GM23338 (cell line): ENCODE data around the gene ARX. TPM values are rescaled to one million over a fixed set of nuclear protein-coding genes. Genes with fewer than 3 reads are reported as not detected.

Experiments used
- ATAC-seq: fragments of 200-7000 bp; cut with Tn5 transposase; 3 replicates; pipeline ENCODE4 v1.9.1; 2020
- DNase-seq: peaks from one replicate; pipeline ENCODE4 v3.0.0-alpha.2; 2015; ENCODE audit warnings: low spot score
- H2AFZ ChIP-seq: fragments of 200-600 bp; sonication (generic); 2 replicates; pipeline ENCODE4 v1.8.0; 2016; ENCODE audit warnings: antibody characterized with exemption, mild to moderate bottlenecking, moderate library complexity
- H3F3A ChIP-seq: fragments of 200-600 bp; sonication (generic); replicated peaks from 2 replicates; pipeline ENCODE4 v1.8.0; 2017; ENCODE audit warnings: antibody characterized with exemption, mixed run types, low read depth
- H3K27ac ChIP-seq: fragments of 200-600 bp; sonication (generic); 2 replicates; pipeline ENCODE4 v1.6.1; 2016; ENCODE audit warnings: low read depth
- H3K27me3 ChIP-seq: fragments of 200-600 bp; sonication (generic); 2 replicates; pipeline ENCODE4 v1.8.0; 2016; ENCODE audit warnings: mild to moderate bottlenecking, mixed run types, moderate library complexity; ENCODE audit not compliant: insufficient read depth
- H3K36me3 ChIP-seq: fragments of 200-600 bp; sonication (generic); 2 replicates; pipeline ENCODE4 v1.8.0; 2016; ENCODE audit warnings: mild to moderate bottlenecking; ENCODE audit not compliant: insufficient read depth
- H3K4me1 ChIP-seq: fragments of 200-600 bp; sonication (generic); 2 replicates; pipeline ENCODE4 v1.8.0; 2016; ENCODE audit warnings: mild to moderate bottlenecking, moderate library complexity; ENCODE audit not compliant: insufficient read depth
- H3K4me2 ChIP-seq: fragments of 200-600 bp; sonication (generic); 2 replicates; pipeline ENCODE4 v1.7.1; 2017; ENCODE audit warnings: mixed run types
- H3K4me3 ChIP-seq: fragments of 200-600 bp; sonication (generic); 2 replicates; pipeline ENCODE4 v1.6.1; 2016; ENCODE audit warnings: mixed run types
- H3K79me2 ChIP-seq: fragments of 200-600 bp; sonication (generic); replicated peaks from 2 replicates; pipeline ENCODE4 v1.8.0; 2017; ENCODE audit warnings: mild to moderate bottlenecking; ENCODE audit not compliant: insufficient read depth
- H3K9me2 ChIP-seq: fragments of 200-600 bp; sonication (generic); 2 replicates; pipeline ENCODE4 v1.8.0; 2017; ENCODE audit not compliant: insufficient read depth
- H4K20me1 ChIP-seq: fragments of 200-600 bp; sonication (generic); replicated peaks from 2 replicates; pipeline ENCODE4 v1.8.0; 2017; ENCODE audit warnings: mild to moderate bottlenecking; ENCODE audit not compliant: insufficient read depth
- H3K27ac Mint-ChIP-seq: 2 replicates; pipeline ENCODE4 v1.8.0; 2020; ENCODE audit warnings: inconsistent platforms, mild to moderate bottlenecking, moderate library complexity, mixed read lengths
- H3K27me3 Mint-ChIP-seq: 3 replicates; pipeline ENCODE4 v1.8.0; 2022; ENCODE audit warnings: low read depth, mild to moderate bottlenecking, moderate library complexity, mixed read lengths, inconsistent platforms; ENCODE audit not compliant: insufficient read depth, poor library complexity
- H3K36me3 Mint-ChIP-seq: 3 replicates; pipeline ENCODE4 v1.8.0; 2021; ENCODE audit warnings: low read depth, mild to moderate bottlenecking, inconsistent platforms, moderate library complexity, mixed read lengths
- H3K4me1 Mint-ChIP-seq: 3 replicates; pipeline ENCODE4 v1.8.0; 2020; ENCODE audit warnings: mild to moderate bottlenecking, inconsistent platforms, mixed read lengths
- H3K4me3 Mint-ChIP-seq: 3 replicates; pipeline ENCODE4 v1.8.0; 2021; ENCODE audit warnings: moderate library complexity, mild to moderate bottlenecking, inconsistent platforms, mixed read lengths
- H3K9me3 Mint-ChIP-seq: 3 replicates; pipeline ENCODE4 v1.8.0; 2020; ENCODE audit warnings: moderate library complexity, mild to moderate bottlenecking, inconsistent platforms, mixed read lengths
- CREB1 ChIP-seq: fragments of 250-450 bp; sonication (Bioruptor Pico); IDR thresholded peaks from 2 replicates; pipeline ENCODE4 v1.5.0; 2020; ENCODE audit warnings: low read depth, mild to moderate bottlenecking, moderate library complexity
- CTCF ChIP-seq, 2 experiments: fragments of 200-600 bp in 1 of 2; sonication (generic) in 1 of 2; conservative IDR thresholded peaks; 2 replicates each; pipeline versions ENCODE4 v1.5.1 to v1.6.1; 2016 to 2017; ENCODE audit warnings: antibody characterized with exemption in 2 of 2, low read depth in 2 of 2, mild to moderate bottlenecking in 2 of 2, moderate library complexity in 1 of 2
- ETS1 ChIP-seq: IDR thresholded peaks from 2 replicates; pipeline ENCODE4 v1.6.1; 2016; ENCODE audit warnings: antibody characterized with exemption
- EZH2 ChIP-seq: fragments of 200-600 bp; sonication (generic); IDR thresholded peaks from one replicate; pipeline ENCODE4 v1.8.0; 2017; ENCODE audit warnings: antibody characterized with exemption, mild to moderate bottlenecking, low read depth; ENCODE audit not compliant: unreplicated experiment
- EZH2phosphoT487 ChIP-seq: fragments of 200-600 bp; sonication (generic); IDR thresholded peaks from one replicate; pipeline ENCODE4 v1.8.1; 2018; ENCODE audit warnings: antibody characterized with exemption; ENCODE audit not compliant: unreplicated experiment
- JUNB ChIP-seq: IDR thresholded peaks from one replicate; pipeline ENCODE4 v1.6.1; 2016; ENCODE audit warnings: antibody characterized with exemption; ENCODE audit not compliant: unreplicated experiment
- NANOG ChIP-seq: IDR thresholded peaks from 2 replicates; pipeline ENCODE4 v1.6.1; 2016; ENCODE audit warnings: antibody characterized with exemption, borderline replicate concordance
- POLR2AphosphoS5 ChIP-seq: IDR thresholded peaks from 2 replicates; pipeline ENCODE4 v1.6.1; 2016; ENCODE audit warnings: antibody characterized with exemption, low read depth
- REST ChIP-seq: IDR thresholded peaks from one replicate; pipeline ENCODE4 v1.6.1; 2018; ENCODE audit warnings: antibody characterized with exemption; ENCODE audit not compliant: unreplicated experiment
- STAT1 ChIP-seq: IDR thresholded peaks from one replicate; pipeline ENCODE4 v1.6.1; 2016; ENCODE audit warnings: antibody characterized with exemption; ENCODE audit not compliant: unreplicated experiment
- ZNF114 ChIP-seq: fragments of 250-450 bp; sonication (Bioruptor Pico); IDR thresholded peaks from 2 replicates; pipeline ENCODE4 v1.5.0; 2020; ENCODE audit warnings: mild to moderate bottlenecking, moderate library complexity
- ZNF331 ChIP-seq: fragments of 250-450 bp; sonication (Bioruptor Pico); IDR thresholded peaks from 2 replicates; pipeline ENCODE4 v1.5.0; 2020; ENCODE audit warnings: low read depth, mild to moderate bottlenecking, moderate library complexity
- ZNF462 ChIP-seq: fragments of 250-450 bp; sonication (Bioruptor Pico); IDR thresholded peaks from 2 replicates; pipeline ENCODE4 v1.5.0; 2020; ENCODE audit warnings: mild to moderate bottlenecking, moderate library complexity
- polyA plus RNA-seq: library from polyadenylated mRNA; unstranded; fragments of >200 nt; fragmentation: Nextera tagmentation; extraction: Ambion mirVana; gene quantifications from 2 replicates; pipeline ENCODE4 v1.2.1, GENCODE V29; 2016
- total RNA-seq: library from RNA; depleted of rRNA; stranded (reverse); fragments of >200 nt; shearing (Covaris generic); gene quantifications from 2 replicates; pipeline ENCODE4 v1.2.3, GENCODE V29; 2014

The ARX gene
- total and polyA plus RNA-seq, 2 experiments from 2014 or later: 0.13 TPM; not detected in 1

- no peaks in the 10 kb centered on the region; the same call in 1 of the 2 replicates for H3K79me2 ChIP-seq
- peak overlapping the region; percentile 57 for H3K4me2 ChIP-seq
- H3F3A ChIP-seq: no peaks in the 10 kb centered on the region; the same call in 1 of the 2 replicates
- H3K27me3 ChIP-seq: peaks cover 16% of the 10 kb centered on the region
- H3K27ac ChIP-seq: no peak overlapping the region
- H3K36me3 ChIP-seq: no peaks in the 10 kb centered on the region
- no peak for DNase-seq
- H3K4me3 ChIP-seq: no peak overlapping the region
- TF ChIP-seq REST (no peak), NANOG (no peak), JUNB (no peak), CTCF (conservative IDR thresholded peaks at IDR 0.05; ENCODE audit: low read depth in 2 of 2) (no peak), POLR2AphosphoS5 (no peak), STAT1 (no peak), ZNF114 (no peak), ZNF331 (CRISPR knock-in tag) (no peak), CREB1 (CRISPR knock-in tag) (no peak), ETS1 (no peak), EZH2phosphoT487 (no peak), EZH2 (no peak), ZNF462 (CRISPR knock-in tag) (no peak)
- H4K20me1 ChIP-seq: no peaks in the 10 kb centered on the region
- H3K36me3 Mint-ChIP-seq: no peaks in the 10 kb centered on the region
- peak; percentile 57 for ATAC-seq
- H3K4me3 Mint-ChIP-seq: 0 out of 3 replicates have a peak overlapping the region, but pooled peaks have one; percentile 2
- peaks cover 58% of the 10 kb centered on the region for H3K4me1 ChIP-seq
- H3K9me3 Mint-ChIP-seq: no peaks in the 10 kb centered on the region
- H3K27ac Mint-ChIP-seq: no peak overlapping the region
- no peak overlapping the region for H2AFZ ChIP-seq
- H3K4me1 Mint-ChIP-seq: peaks cover 55% of the 10 kb centered on the region
- no peaks in the 10 kb centered on the region for H3K9me2 ChIP-seq
- peaks cover 6% of the 10 kb centered on the region for H3K27me3 Mint-ChIP-seq
Measured at GRCh38 chrX:24993879-24994278, 21.9 kb downstream of the ARX start.
